ENCODE measurements around the gene TBC1D22A.

The TBC1D22A gene

GRCh38 chr22:46905415-46905814 lies 143.0 kb downstream of the TBC1D22A start:
- peaks cover 0 to 22% (median 9%) of the 10 kb centered on the region in 3 donors for H3K36me3 ChIP-seq
- no peak overlapping the region for H3K4me3 ChIP-seq
- no peaks in the 10 kb centered on the region for H3K9me3 ChIP-seq
- no peak overlapping the region for H3K27ac ChIP-seq
- H3K27me3 ChIP-seq: no peaks in the 10 kb centered on the region
- intact Hi-C loops (cut with DNase I; ENCODE audit: low total_unique reads): no loop called here
- TF ChIP-seq CTCF (IDR thresholded peaks at IDR 0.05): no peak
- DNase-seq: no peak
- H3K4me1 ChIP-seq: no peaks in the 10 kb centered on the region

GRCh38 chr22:46905834-46906233 lies 143.4 kb downstream of the TBC1D22A start:
- no peak overlapping the region for H3K4me3 ChIP-seq
- H3K4me1 ChIP-seq: no peaks in the 10 kb centered on the region
- peaks cover 0 to 22% (median 9%) of the 10 kb centered on the region in 3 donors for H3K36me3 ChIP-seq
- no peak for TF ChIP-seq CTCF (IDR thresholded peaks at IDR 0.05)
- H3K9me3 ChIP-seq: no peaks in the 10 kb centered on the region
- DNase-seq: no peak
- no peaks in the 10 kb centered on the region for H3K27me3 ChIP-seq
- H3K27ac ChIP-seq: no peak overlapping the region
- intact Hi-C loops (cut with DNase I; ENCODE audit: low total_unique reads): no loop called here

- Histone ChIP-seq H3K9me3 (no peaks in the 10 kb centered on the region), H3K27me3 (no peaks in the 10 kb centered on the region), H3K36me3 (peaks cover 0 to 22% (median 10%) of the 10 kb centered on the region in 3 donors), H3K27ac (no peak overlapping the region), H3K4me3 (no peak overlapping the region), H3K4me1 (no peaks in the 10 kb centered on the region)
- DNase-seq: no peak
- no peak for TF ChIP-seq CTCF (IDR thresholded peaks at IDR 0.05)
- intact Hi-C loops (cut with DNase I; ENCODE audit: low total_unique reads): no loop called here
These were observed 144.0 kb downstream of the TBC1D22A start for GRCh38 chr22:46906326-46907045.

GRCh38 chr22:46907241-46908215 lies 145.1 kb downstream of the TBC1D22A start:
- Histone ChIP-seq H3K36me3 (peaks cover 0 to 22% (median 20%) of the 10 kb centered on the region in 3 donors), H3K27me3 (no peaks in the 10 kb centered on the region), H3K4me1 (no peaks in the 10 kb centered on the region), H3K4me3 (no peak overlapping the region), H3K27ac (no peak overlapping the region), H3K9me3 (no peaks in the 10 kb centered on the region)
- TF ChIP-seq CTCF (IDR thresholded peaks at IDR 0.05): no peak
- intact Hi-C loops (cut with DNase I; ENCODE audit: low total_unique reads): no loop called here
- DNase-seq: no peak

GRCh38 chr22:46908641-46909107 lies 146.2 kb downstream of the TBC1D22A start:
- H3K27ac ChIP-seq: no peak overlapping the region
- no peak for TF ChIP-seq CTCF (IDR thresholded peaks at IDR 0.05)
- H3K4me1 ChIP-seq: no peaks in the 10 kb centered on the region
- no peaks in the 10 kb centered on the region for H3K27me3 ChIP-seq
- H3K9me3 ChIP-seq: no peaks in the 10 kb centered on the region
- no peak overlapping the region for H3K4me3 ChIP-seq
- no peak for DNase-seq
- peaks cover 0 to 22% (median 18%) of the 10 kb centered on the region in 3 donors for H3K36me3 ChIP-seq
- intact Hi-C loops (cut with DNase I; ENCODE audit: low total_unique reads): no loop called here
